ENCODE data around the gene PRRG4. TPM values are rescaled to one million over a fixed set of nuclear protein-coding genes. Genes with fewer than 3 reads are reported as not detected.

The PRRG4 gene
- total and polyA plus RNA-seq, 2 of the 13 experiments (the other 11 are each of a cell fraction or from before 2014, with no cell fraction given): 0.24 to 0.95 TPM

GRCh38 chr11:32829680-32830412 lies at the start of gene PRRG4 (continued):
- TF ChIP-seq ZFP91 (CRISPR knock-in tag; IDR thresholded peaks at IDR 0.05; ENCODE audit: borderline replicate concordance) (peak; percentile 18; the same call in 1 of the 2 replicates), ZBTB7A (CRISPR knock-in tag; IDR thresholded peaks at IDR 0.05) (no peak), ZNF557 (CRISPR knock-in tag; IDR thresholded peaks at IDR 0.05) (no peak), MNT (IDR thresholded peaks at IDR 0.05) (no peak), ZNF768 (CRISPR knock-in tag; IDR thresholded peaks at IDR 0.05) (peak; percentile 32; the same call in 1 of the 2 replicates), ZNF639 (CRISPR knock-in tag; conservative IDR thresholded peaks at IDR 0.05) (no peak), ZNF292 (CRISPR knock-in tag; IDR thresholded peaks at IDR 0.05; ENCODE audit: borderline replicate concordance, low read depth) (no peak), ZMYM4 (CRISPR knock-in tag; IDR thresholded peaks at IDR 0.05) (no peak), ZIK1 (CRISPR knock-in tag; IDR thresholded peaks at IDR 0.05; ENCODE audit: borderline replicate concordance, low read depth) (no peak), HDAC2 (CRISPR knock-in tag; IDR thresholded peaks at IDR 0.05) (0 out of 2 replicates have a peak, but pooled peaks have one; percentile 8), YY1 (IDR thresholded peaks at IDR 0.05; ENCODE audit: insufficient read depth, insufficient replicate concordance, low read depth, low read length) (no peak), SSRP1 (CRISPR knock-in tag; IDR thresholded peaks at IDR 0.05) (no peak), ARHGAP35 (CRISPR knock-in tag; IDR thresholded peaks at IDR 0.05; ENCODE audit: borderline replicate concordance) (peak; percentile 35; the same call in 1 of the 2 replicates), ZBTB39 (CRISPR knock-in tag; IDR thresholded peaks at IDR 0.05) (no peak), FOXM1 (CRISPR knock-in tag; IDR thresholded peaks at IDR 0.05) (no peak), NRL (CRISPR knock-in tag; IDR thresholded peaks at IDR 0.05; ENCODE audit: borderline replicate concordance) (peak; percentile 54), SALL1 (CRISPR knock-in tag; IDR thresholded peaks at IDR 0.05) (0 out of 2 replicates have a peak, but pooled peaks have one; percentile 26), ZNF225 (CRISPR knock-in tag; IDR thresholded peaks at IDR 0.05) (peak; percentile 81; the same call in 1 of the 2 replicates), ZSCAN25 (CRISPR knock-in tag; IDR thresholded peaks at IDR 0.05) (no peak), PLSCR1 (CRISPR knock-in tag; IDR thresholded peaks at IDR 0.05; ENCODE audit: borderline replicate concordance) (no peak), FOXA3 (CRISPR knock-in tag; IDR thresholded peaks at IDR 0.05) (no peak)
